Mesenchymal stem cell (in vitro differentiated cells and primary cell): Measurements from ENCODE around the gene CYP2D6.

Experiments
- DNase-seq: peaks from one replicate; pipeline ENCODE4 v3.0.0-alpha.2; 2013
- H2AFZ ChIP-seq: one replicate; pipeline ENCODE4 v1.6.1; 2013; ENCODE audit warnings: low read depth, mild to moderate bottlenecking, control low read depth, inconsistent platforms, low read length, moderate library complexity
- H2AK5ac ChIP-seq: 2 replicates; pipeline ENCODE4 v1.6.1; 2013; ENCODE audit warnings: low read length, moderate library complexity, mild to moderate bottlenecking, inconsistent platforms; ENCODE audit not compliant: severe bottlenecking
- H2BK120ac ChIP-seq: one replicate; pipeline ENCODE4 v1.6.1; 2013; ENCODE audit warnings: low read depth, mild to moderate bottlenecking, inconsistent platforms, low read length, moderate library complexity
- H2BK12ac ChIP-seq, 2 experiments: one replicate each; pipeline ENCODE4 v1.6.1; 2013; ENCODE audit warnings: inconsistent platforms in 2 of 2, low read length in 2 of 2, mild to moderate bottlenecking in 2 of 2, moderate library complexity in 2 of 2, control low read depth in 1 of 2
- H2BK15ac ChIP-seq: one replicate; pipeline ENCODE4 v1.6.1; 2013; ENCODE audit warnings: mild to moderate bottlenecking, low read depth, inconsistent platforms; ENCODE audit not compliant: poor library complexity, severe bottlenecking
- H2BK5ac ChIP-seq: 2 replicates; pipeline ENCODE4 v1.6.1; 2013; ENCODE audit warnings: low read depth, mild to moderate bottlenecking, low read length, control low read depth, inconsistent platforms; ENCODE audit not compliant: poor library complexity, severe bottlenecking
- H3K14ac ChIP-seq, 2 experiments: one replicate each; pipeline ENCODE4 v1.6.1; 2013; ENCODE audit warnings: inconsistent platforms in 2 of 2, low read length in 2 of 2, control low read depth in 1 of 2, mild to moderate bottlenecking in 1 of 2, moderate library complexity in 1 of 2
- H3K18ac ChIP-seq, 2 experiments: one replicate each; pipeline ENCODE4 v1.6.1; 2013; ENCODE audit warnings: inconsistent platforms in 2 of 2, low read length in 2 of 2, control low read depth in 1 of 2, low read depth in 1 of 2, mild to moderate bottlenecking in 1 of 2
- H3K23ac ChIP-seq, 2 experiments: one replicate each; pipeline ENCODE4 v1.6.1; 2013; ENCODE audit warnings: inconsistent platforms in 2 of 2, low read length in 2 of 2, mild to moderate bottlenecking in 2 of 2, moderate library complexity in 2 of 2, control low read depth in 1 of 2
- H3K27ac ChIP-seq: 2 replicates; pipeline ENCODE4 v1.5.1; 2013; ENCODE audit warnings: mild to moderate bottlenecking, moderate library complexity, low read length, control low read depth, inconsistent platforms; ENCODE audit not compliant: poor library complexity, severe bottlenecking
- H3K27me3 ChIP-seq, 2 experiments: 2 replicates each; pipeline versions ENCODE4 v1.6.1 to v1.7.0; 2013; ENCODE audit warnings: low read length in 2 of 2, mild to moderate bottlenecking in 2 of 2, moderate library complexity in 2 of 2, control low read depth in 1 of 2, inconsistent platforms in 1 of 2; ENCODE audit not compliant: control insufficient read depth in 1 of 2, insufficient read depth in 1 of 2
- H3K36me3 ChIP-seq, 2 experiments: 2 replicates each; pipeline versions ENCODE4 v1.6.1 to v1.7.0; 2013; ENCODE audit warnings: low read length in 2 of 2, control low read depth in 1 of 2, inconsistent platforms in 1 of 2, low read depth in 1 of 2, mild to moderate bottlenecking in 1 of 2; ENCODE audit not compliant: insufficient read depth in 2 of 2, control insufficient read depth in 1 of 2
- H3K4ac ChIP-seq, 2 experiments: one replicate each; pipeline ENCODE4 v1.6.1; 2013; ENCODE audit warnings: inconsistent platforms in 2 of 2, low read length in 2 of 2, mild to moderate bottlenecking in 2 of 2, moderate library complexity in 2 of 2, control low read depth in 1 of 2, low read depth in 1 of 2
- H3K4me1 ChIP-seq: 2 replicates; pipeline ENCODE4 v1.6.1; 2013; ENCODE audit warnings: low read depth, low read length, control low read depth; ENCODE audit not compliant: control insufficient read depth, insufficient read depth
- H3K4me2 ChIP-seq: 2 replicates; pipeline ENCODE4 v1.6.1; 2013; ENCODE audit warnings: low read length, mild to moderate bottlenecking, inconsistent platforms; ENCODE audit not compliant: poor library complexity, severe bottlenecking
- H3K4me3 ChIP-seq, 2 experiments: 2 replicates each; pipeline versions ENCODE4 v1.5.1 to v1.7.0; 2013; ENCODE audit warnings: low read length in 2 of 2, mild to moderate bottlenecking in 2 of 2, control low read depth in 1 of 2, low read depth in 1 of 2; ENCODE audit not compliant: insufficient read depth in 1 of 2
- H3K79me1 ChIP-seq: replicated peaks from 2 replicates; pipeline ENCODE4 v1.6.1; 2013; ENCODE audit warnings: mild to moderate bottlenecking, control low read depth, low read length, inconsistent platforms; ENCODE audit not compliant: poor library complexity, severe bottlenecking
- H3K9ac ChIP-seq: 2 replicates; pipeline ENCODE4 v1.7.0; 2013; ENCODE audit warnings: mild to moderate bottlenecking, low read length, moderate library complexity
- H3K9me3 ChIP-seq: 2 replicates; pipeline ENCODE4 v1.7.0; 2013; ENCODE audit warnings: mild to moderate bottlenecking, low read length; ENCODE audit not compliant: control insufficient read depth
- H4K8ac ChIP-seq: one replicate; pipeline ENCODE4 v1.6.1; 2013; ENCODE audit warnings: inconsistent platforms, mild to moderate bottlenecking, low read length, moderate library complexity
- H4K91ac ChIP-seq: one replicate; pipeline ENCODE4 v1.6.1; 2013; ENCODE audit warnings: mild to moderate bottlenecking, low read length, inconsistent platforms
- WGBS: methylation state at CpG from one replicate; pipeline ENCODE4 v1.1.7; 2013; ENCODE audit warnings: mixed read lengths; 5-methylcytosine and 5-hydroxymethylcytosine counted together

CYP2D6 gene

GRCh38 chr22:42156598-42156997 lies 26.0 kb upstream of the CYP2D6 start:
- H3K9me3 ChIP-seq, result no peaks in the 10 kb centered on the region
- H3K4me2 ChIP-seq, result no peak overlapping the region
- H3K4me3 ChIP-seq, result no peak overlapping the region
- no peak overlapping the region for H2BK12ac ChIP-seq
- no peaks in the 10 kb centered on the region for H3K27me3 ChIP-seq
- no peak overlapping the region for H4K8ac ChIP-seq
- peaks cover 7% of the 10 kb centered on the region for H3K79me1 ChIP-seq
- no peak overlapping the region for H2BK5ac ChIP-seq
- H3K36me3 ChIP-seq, result peaks cover 32 to 45% of the 10 kb centered on the region in 2 experiments
- H3K23ac ChIP-seq, result no peak overlapping the region
- H3K9ac ChIP-seq, result no peak overlapping the region
- H2BK120ac ChIP-seq, result no peak overlapping the region
- 89% methylated on average over 4 of the region's 5 CpGs for WGBS
- H2AFZ ChIP-seq, result no peak overlapping the region
- no peak overlapping the region for H3K27ac ChIP-seq
- peaks cover 2% of the 10 kb centered on the region for H3K4me1 ChIP-seq
- no peak for DNase-seq
- H4K91ac ChIP-seq, result no peak overlapping the region
- H2BK15ac ChIP-seq, result no peak overlapping the region
- no peak overlapping the region for H3K4ac ChIP-seq
- no peak overlapping the region for H2AK5ac ChIP-seq
- no peak overlapping the region for H3K18ac ChIP-seq
- H3K14ac ChIP-seq, result no peak overlapping the region

DNA sequence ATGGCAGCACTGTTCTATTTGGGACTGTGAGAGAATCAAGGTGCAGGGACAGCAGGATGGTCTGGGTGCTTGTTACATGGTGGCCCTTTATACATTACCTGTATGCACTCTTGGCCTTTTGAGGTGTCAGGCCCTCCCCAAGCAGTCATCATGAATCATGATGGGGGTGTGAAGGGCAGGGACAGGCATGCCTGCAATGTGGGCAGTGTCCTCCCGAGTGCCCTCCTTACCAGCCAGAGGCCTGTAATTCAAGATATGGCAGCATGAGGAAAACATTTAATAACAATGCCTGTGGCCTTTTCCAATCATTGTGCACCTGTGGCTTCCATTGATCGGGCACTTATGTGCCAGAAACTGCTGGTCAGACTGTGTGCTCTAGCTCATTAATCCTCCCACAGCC lies 25.5 kb upstream of the CYP2D6 start:
- WGBS, result 100% methylated on average over 2 of the region's 2 CpGs
- Histone ChIP-seq H2AK5ac (no peak overlapping the region), H3K14ac (no peak overlapping the region), H3K79me1 (peaks cover 3% of the 10 kb centered on the region), H3K23ac (no peak overlapping the region), H3K4me1 (peaks cover 2% of the 10 kb centered on the region), H3K4me3 (no peak overlapping the region), H3K27me3 (no peaks in the 10 kb centered on the region), H3K27ac (no peak overlapping the region), H2BK15ac (no peak overlapping the region), H3K9me3 (no peaks in the 10 kb centered on the region), H4K8ac (no peak overlapping the region), H2BK120ac (no peak overlapping the region), H3K9ac (no peak overlapping the region), H2BK12ac (no peak overlapping the region), H2AFZ (no peak overlapping the region), H4K91ac (no peak overlapping the region), H3K4ac (no peak overlapping the region), H3K18ac (no peak overlapping the region), H2BK5ac (no peak overlapping the region), H3K4me2 (no peak overlapping the region), H3K36me3 (peaks cover 32 to 45% of the 10 kb centered on the region in 2 experiments)
- no peak for DNase-seq

GRCh38 chr22:42155053-42155543 lies 24.5 kb upstream of the CYP2D6 start:
- Histone ChIP-seq H3K27ac (no peak overlapping the region), H3K4me3 (no peak overlapping the region), H2BK15ac (no peak overlapping the region)

DNA sequence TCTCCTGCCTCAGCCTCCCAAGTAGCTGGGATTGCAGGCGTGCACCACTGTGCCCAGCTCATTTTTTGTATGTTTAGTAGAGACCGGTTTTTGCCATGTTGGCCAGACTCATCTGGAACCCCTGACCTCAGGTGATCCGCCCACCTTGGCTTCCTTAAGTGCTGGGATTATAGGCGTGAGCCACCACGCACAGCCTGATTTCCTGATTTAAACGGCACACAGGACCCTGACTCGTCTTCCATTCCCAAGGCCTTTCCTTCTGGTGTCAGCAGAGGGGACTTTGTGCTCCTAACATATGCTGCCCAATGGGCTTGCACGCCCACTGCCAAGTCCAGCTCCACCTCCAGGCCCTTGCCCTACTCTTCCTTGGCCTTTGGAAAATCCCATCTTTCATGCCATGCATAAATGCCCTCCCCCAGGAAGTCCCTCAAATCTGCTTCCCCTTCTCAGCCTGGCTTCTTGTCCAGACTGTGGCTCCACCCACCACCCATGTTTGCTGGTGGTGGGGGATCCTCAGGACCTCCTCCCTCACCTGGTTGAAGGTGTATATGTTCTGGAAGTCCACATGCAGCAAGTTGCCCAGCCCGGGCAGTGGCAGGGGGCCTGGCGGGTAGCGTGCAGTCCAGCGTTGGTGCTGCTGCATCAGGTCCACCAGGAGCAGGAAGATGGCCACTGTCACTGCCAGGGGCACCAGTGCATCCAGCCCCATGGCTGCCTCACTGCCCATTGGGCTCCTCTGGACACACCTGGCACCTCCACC lies 23.9 kb upstream of the CYP2D6 start:
- Histone ChIP-seq H3K4me1 (no peaks in the 10 kb centered on the region), H3K79me1 (no peaks in the 10 kb centered on the region), H3K4me2 (no peak overlapping the region), H3K4me3 (no peak overlapping the region), H3K18ac (no peak overlapping the region), H2BK120ac (no peak overlapping the region), H2AFZ (no peak overlapping the region), H3K36me3 (peaks cover 30 to 56% of the 10 kb centered on the region in 2 experiments), H2BK15ac (no peak overlapping the region), H3K23ac (no peak overlapping the region), H2BK5ac (no peak overlapping the region), H4K91ac (no peak overlapping the region), H3K27ac (no peak overlapping the region), H3K14ac (no peak overlapping the region), H3K27me3 (no peaks in the 10 kb centered on the region), H3K9me3 (no peaks in the 10 kb centered on the region), H3K4ac (no peak overlapping the region), H2BK12ac (no peak overlapping the region), H2AK5ac (no peak overlapping the region), H4K8ac (no peak overlapping the region), H3K9ac (no peak overlapping the region)
- DNase-seq, result no peak
- 96% methylated on average over 12 of the region's 12 CpGs for WGBS

More at GRCh38 chr22:42155053-42155543, 24.5 kb upstream of the CYP2D6 start:
- Histone ChIP-seq H2AK5ac (no peak overlapping the region), H3K14ac (no peak overlapping the region), H2AFZ (no peak overlapping the region), H3K79me1 (peaks cover 1% of the 10 kb centered on the region), H4K91ac (no peak overlapping the region), H2BK12ac (no peak overlapping the region), H3K9me3 (no peaks in the 10 kb centered on the region), H3K4me1 (no peaks in the 10 kb centered on the region), H2BK120ac (no peak overlapping the region), H3K4ac (no peak overlapping the region), H4K8ac (no peak overlapping the region), H3K36me3 (peaks cover 30 to 52% of the 10 kb centered on the region in 2 experiments), H3K4me2 (no peak overlapping the region), H2BK5ac (no peak overlapping the region), H3K9ac (no peak overlapping the region), H3K23ac (no peak overlapping the region), H3K27me3 (no peaks in the 10 kb centered on the region), H3K18ac (no peak overlapping the region)
- 96% methylated on average over 7 of the region's 7 CpGs for WGBS
- DNase-seq, result no peak
